Ishikawa (cell line): ENCODE results near the gene SLC23A2.

Experiments used
- CEBPB ChIP-seq: IDR thresholded peaks from 2 replicates; pipeline ENCODE4 v1.6.1; 2012
- CREB1 ChIP-seq: IDR thresholded peaks from 2 replicates; pipeline ENCODE4 v1.6.1; 2012; ENCODE audit warnings: low read depth
- EGR1 ChIP-seq: IDR thresholded peaks from 2 replicates; pipeline ENCODE4 v1.6.1; 2012
- EP300 ChIP-seq: IDR thresholded peaks from 2 replicates; pipeline ENCODE4 v1.6.1; 2012; ENCODE audit warnings: borderline replicate concordance
- FOXM1 ChIP-seq: IDR thresholded peaks from 2 replicates; pipeline ENCODE4 v1.6.1; 2012; ENCODE audit warnings: low read depth, borderline replicate concordance
- NFIC ChIP-seq: IDR thresholded peaks from 2 replicates; pipeline ENCODE4 v1.6.1; 2012
- RAD21 ChIP-seq: IDR thresholded peaks from 2 replicates; pipeline ENCODE4 v1.6.1; 2012; ENCODE audit warnings: low read depth
- TAF1 ChIP-seq: IDR thresholded peaks from 2 replicates; pipeline ENCODE4 v1.6.1; 2012; ENCODE audit warnings: low read depth, mild to moderate bottlenecking
- TCF12 ChIP-seq: IDR thresholded peaks from 2 replicates; pipeline ENCODE4 v1.6.1; 2012; ENCODE audit warnings: low read depth
- TEAD4 ChIP-seq: IDR thresholded peaks from 2 replicates; pipeline ENCODE4 v1.6.1; 2012
- YY1 ChIP-seq: IDR thresholded peaks from 2 replicates; pipeline ENCODE4 v1.6.1; 2012; ENCODE audit warnings: low read depth
- ZBTB7A ChIP-seq: IDR thresholded peaks from 2 replicates; pipeline ENCODE4 v1.6.1; 2012; ENCODE audit warnings: low read depth
- TF ChIP-seq, protein P1 (sequence below): IDR thresholded peaks from 2 replicates; pipeline ENCODE4 v1.6.1; 2012; ENCODE audit warnings: low read depth, mild to moderate bottlenecking
- TF ChIP-seq, protein P2 (sequence below): IDR thresholded peaks from 2 replicates; pipeline ENCODE4 v1.6.1; 2012
- TF ChIP-seq, protein P3 (sequence below): IDR thresholded peaks from 2 replicates; pipeline ENCODE4 v1.6.1; 2012

SLC23A2 gene

DNA sequence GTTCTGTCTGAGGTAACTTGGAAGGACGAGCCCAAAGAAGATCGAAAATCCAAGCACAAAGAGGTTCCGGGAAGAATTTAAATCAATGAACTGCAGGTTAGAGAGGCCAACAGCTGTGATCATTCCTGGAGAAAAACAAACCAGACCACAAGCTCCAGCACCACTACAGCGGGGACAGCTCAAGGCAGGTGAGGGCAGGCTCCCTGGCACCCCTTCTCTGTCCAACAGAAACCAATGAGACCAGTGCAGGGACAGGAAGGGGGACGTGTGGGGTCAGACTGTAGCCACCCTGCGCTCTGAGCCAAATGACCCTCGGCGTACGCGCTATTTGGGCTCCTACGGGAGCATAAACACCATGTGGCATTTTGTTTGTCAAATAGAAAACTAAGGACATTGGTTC is 139.3 kb downstream of the SLC23A2 start:
- TF ChIP-seq, protein P1, sequence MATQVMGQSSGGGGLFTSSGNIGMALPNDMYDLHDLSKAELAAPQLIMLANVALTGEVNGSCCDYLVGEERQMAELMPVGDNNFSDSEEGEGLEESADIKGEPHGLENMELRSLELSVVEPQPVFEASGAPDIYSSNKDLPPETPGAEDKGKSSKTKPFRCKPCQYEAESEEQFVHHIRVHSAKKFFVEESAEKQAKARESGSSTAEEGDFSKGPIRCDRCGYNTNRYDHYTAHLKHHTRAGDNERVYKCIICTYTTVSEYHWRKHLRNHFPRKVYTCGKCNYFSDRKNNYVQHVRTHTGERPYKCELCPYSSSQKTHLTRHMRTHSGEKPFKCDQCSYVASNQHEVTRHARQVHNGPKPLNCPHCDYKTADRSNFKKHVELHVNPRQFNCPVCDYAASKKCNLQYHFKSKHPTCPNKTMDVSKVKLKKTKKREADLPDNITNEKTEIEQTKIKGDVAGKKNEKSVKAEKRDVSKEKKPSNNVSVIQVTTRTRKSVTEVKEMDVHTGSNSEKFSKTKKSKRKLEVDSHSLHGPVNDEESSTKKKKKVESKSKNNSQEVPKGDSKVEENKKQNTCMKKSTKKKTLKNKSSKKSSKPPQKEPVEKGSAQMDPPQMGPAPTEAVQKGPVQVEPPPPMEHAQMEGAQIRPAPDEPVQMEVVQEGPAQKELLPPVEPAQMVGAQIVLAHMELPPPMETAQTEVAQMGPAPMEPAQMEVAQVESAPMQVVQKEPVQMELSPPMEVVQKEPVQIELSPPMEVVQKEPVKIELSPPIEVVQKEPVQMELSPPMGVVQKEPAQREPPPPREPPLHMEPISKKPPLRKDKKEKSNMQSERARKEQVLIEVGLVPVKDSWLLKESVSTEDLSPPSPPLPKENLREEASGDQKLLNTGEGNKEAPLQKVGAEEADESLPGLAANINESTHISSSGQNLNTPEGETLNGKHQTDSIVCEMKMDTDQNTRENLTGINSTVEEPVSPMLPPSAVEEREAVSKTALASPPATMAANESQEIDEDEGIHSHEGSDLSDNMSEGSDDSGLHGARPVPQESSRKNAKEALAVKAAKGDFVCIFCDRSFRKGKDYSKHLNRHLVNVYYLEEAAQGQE: peak; percentile 60
- no peak for TF ChIP-seq CEBPB

DNA sequence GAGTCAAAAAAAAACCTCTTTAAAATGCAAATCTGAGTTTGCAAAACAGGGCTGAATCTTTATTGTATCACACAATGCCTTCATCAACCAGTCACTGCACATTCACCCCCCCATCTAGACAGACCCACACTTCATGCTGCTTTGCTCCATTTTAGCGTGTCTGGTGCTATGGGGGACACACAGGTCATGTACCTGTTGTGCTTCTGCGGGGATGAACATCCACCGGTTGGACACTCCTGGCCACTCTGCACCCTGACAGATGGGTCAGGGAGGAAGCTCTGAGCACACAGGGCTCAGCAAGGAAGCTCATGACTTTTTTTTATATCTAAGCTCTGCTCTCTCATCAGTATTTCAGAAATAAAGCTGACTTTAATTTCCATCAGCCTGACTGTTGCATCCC is 143.3 kb downstream of the SLC23A2 start:
- TF ChIP-seq EP300 (no peak), TCF12 (no peak), CEBPB (no peak), YY1 (no peak), ZBTB7A (no peak), RAD21 (no peak), NFIC (no peak), CREB1 (no peak), TAF1 (no peak)
- TF ChIP-seq, protein P2, sequence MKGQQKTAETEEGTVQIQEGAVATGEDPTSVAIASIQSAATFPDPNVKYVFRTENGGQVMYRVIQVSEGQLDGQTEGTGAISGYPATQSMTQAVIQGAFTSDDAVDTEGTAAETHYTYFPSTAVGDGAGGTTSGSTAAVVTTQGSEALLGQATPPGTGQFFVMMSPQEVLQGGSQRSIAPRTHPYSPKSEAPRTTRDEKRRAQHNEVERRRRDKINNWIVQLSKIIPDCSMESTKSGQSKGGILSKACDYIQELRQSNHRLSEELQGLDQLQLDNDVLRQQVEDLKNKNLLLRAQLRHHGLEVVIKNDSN: no peak
- TF ChIP-seq, protein P1: no peak

DNA sequence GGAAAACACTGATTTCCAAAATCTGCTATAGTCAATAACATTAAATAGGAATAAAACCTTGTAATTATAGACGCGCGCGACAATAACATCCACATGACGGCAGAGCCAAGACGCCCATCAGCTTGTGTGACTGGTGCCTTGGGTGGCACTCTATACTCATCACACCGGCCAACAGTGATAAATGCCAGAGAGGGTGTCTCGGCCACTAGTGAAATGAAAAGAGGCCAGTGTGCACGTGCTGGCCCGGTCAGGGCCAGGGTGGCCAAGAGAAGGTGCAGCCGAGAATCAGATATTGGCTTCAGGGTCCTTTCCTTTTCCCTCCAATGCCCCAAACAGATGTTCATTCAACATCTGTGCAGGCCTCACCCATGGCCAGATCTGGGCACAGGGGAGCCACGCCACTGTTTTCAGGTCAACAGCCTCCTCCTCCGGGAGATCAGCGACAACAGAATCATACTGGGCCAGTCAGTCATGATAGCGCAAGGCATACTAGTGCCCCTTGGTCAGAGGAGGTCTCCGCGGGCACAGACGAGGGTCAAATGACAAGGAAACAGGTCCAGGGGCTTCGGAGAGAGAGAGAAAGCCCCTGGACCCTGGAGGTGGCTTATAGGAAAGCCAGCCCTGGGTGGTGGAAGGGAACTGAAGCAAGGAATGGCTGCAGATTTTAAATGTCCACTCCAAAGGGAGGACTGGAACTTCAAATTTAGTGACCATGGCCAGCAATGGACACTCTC is 145.1 kb downstream of the SLC23A2 start:
- no peak for TF ChIP-seq CREB1
- TF ChIP-seq, protein P2: no peak
- TF ChIP-seq EGR1: no peak
- TF ChIP-seq, protein P3, sequence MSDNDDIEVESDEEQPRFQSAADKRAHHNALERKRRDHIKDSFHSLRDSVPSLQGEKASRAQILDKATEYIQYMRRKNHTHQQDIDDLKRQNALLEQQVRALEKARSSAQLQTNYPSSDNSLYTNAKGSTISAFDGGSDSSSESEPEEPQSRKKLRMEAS: no peak
- TF ChIP-seq TAF1: no peak
- no peak for TF ChIP-seq NFIC
- no peak for TF ChIP-seq ZBTB7A
- no peak for TF ChIP-seq CEBPB
- TF ChIP-seq, protein P1: no peak
- no peak for TF ChIP-seq YY1
- TF ChIP-seq TCF12: no peak
- TF ChIP-seq FOXM1: no peak

DNA sequence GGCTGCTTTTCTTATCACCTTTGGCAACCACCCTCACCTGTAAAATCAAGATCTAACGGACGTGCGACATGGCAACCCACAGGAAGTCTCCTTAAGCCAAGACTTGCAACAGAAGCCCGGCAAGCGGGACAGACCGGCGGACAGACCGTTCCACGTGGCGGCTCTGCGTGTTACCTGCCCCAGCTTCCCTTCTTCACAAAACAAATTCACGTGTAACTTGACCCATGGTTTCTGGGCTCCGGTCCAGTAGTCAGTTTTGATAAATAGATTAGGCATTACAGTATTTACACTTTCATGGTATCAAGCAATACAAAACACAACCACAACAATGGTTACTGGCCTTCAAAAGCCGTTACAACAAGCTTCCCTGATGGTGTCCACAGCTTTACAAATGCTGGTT is 145.8 kb downstream of the SLC23A2 start:
- TF ChIP-seq EP300 (no peak), YY1 (no peak), TEAD4 (no peak), ZBTB7A (no peak), TAF1 (no peak)
- TF ChIP-seq, protein P2: no peak
- TF ChIP-seq, protein P3: no peak

DNA sequence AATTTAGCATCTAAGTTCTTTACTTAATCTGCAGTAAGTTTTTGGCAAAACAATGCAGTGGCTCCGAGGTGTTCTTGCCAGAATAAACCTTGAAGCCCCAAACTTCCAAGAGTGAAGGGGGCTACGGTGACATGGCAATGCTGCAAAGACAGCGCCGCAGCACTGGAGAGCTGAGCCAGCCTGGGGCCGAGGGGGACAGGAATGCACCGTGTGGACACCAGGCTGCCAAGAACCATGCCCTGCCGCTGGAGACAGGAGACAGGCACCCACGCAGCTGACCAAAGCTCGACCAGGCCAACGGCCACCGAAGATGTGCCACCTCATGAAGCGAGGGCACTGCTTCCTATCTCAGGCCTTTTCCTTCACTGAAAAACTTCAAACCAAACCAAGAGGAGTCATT is 146.2 kb downstream of the SLC23A2 start:
- TF ChIP-seq ZBTB7A: no peak
- no peak for TF ChIP-seq EP300
- TF ChIP-seq YY1: no peak
- TF ChIP-seq EGR1: no peak
- no peak for TF ChIP-seq TCF12
- TF ChIP-seq TEAD4: no peak
- TF ChIP-seq TAF1: no peak
- TF ChIP-seq, protein P3: no peak
- TF ChIP-seq RAD21: no peak
- TF ChIP-seq, protein P1: no peak
- no peak for TF ChIP-seq NFIC
- no peak for TF ChIP-seq CEBPB
- no peak for TF ChIP-seq FOXM1
- no peak for TF ChIP-seq CREB1
- TF ChIP-seq, protein P2: no peak
